GM19025 (cell line): ENCODE data around the gene FOXQ1.

ENCODE experiments used
- ATAC-seq: cut with Tn5 transposase; IDR thresholded peaks from one replicate; pipeline ENCODE4 v1.9.1; 2021; ENCODE audit warnings: mild to moderate bottlenecking, low read depth, moderate library complexity; ENCODE audit not compliant: unreplicated experiment

The FOXQ1 gene, protein sequence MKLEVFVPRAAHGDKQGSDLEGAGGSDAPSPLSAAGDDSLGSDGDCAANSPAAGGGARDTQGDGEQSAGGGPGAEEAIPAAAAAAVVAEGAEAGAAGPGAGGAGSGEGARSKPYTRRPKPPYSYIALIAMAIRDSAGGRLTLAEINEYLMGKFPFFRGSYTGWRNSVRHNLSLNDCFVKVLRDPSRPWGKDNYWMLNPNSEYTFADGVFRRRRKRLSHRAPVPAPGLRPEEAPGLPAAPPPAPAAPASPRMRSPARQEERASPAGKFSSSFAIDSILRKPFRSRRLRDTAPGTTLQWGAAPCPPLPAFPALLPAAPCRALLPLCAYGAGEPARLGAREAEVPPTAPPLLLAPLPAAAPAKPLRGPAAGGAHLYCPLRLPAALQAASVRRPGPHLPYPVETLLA

DNA sequence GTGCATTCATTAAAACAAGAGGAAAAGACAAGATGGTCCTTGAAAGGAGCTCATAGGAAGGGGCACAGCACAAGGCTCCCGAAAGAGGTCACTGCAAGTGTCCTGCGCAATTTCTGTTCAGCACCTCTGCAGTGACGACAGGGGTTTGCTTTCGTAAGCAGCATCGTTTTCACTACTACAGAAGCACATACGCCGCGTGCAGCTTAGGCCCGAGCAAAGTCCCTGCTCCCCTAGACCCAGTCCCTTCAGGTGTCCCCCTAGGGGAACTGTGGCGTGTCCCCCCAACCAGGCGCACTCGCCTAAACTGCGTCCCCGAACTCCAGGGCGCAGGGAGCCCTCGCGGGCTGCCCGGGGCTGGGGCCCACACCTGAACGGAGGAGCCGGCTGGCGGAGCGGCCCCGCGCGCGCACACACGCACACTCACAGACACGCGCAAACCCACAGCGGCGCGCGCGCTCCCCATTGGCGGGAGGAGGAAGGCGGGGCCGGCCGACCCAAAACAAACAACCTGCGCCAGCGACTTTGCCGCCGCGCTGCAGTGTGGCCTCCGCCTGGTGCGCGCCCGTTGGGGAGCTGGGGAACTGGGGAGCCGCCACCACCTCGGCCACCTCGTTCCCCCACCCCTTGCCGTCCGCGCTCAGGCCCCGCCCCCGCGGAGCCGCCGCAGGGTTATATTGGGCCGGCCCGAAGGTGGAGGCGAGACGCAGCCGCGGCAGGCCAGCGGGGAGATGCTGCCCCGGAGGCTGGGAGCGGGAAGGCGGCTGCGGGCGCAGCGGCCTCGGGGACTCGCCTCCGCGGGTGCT lies at the start of gene FOXQ1:
FOXQ1 (plus strand) TSS at position 699 of the 803 bp plus-strand sequence. CDS start 607 bp downstream, outside the sequence.
- no peak for ATAC-seq

DNA sequence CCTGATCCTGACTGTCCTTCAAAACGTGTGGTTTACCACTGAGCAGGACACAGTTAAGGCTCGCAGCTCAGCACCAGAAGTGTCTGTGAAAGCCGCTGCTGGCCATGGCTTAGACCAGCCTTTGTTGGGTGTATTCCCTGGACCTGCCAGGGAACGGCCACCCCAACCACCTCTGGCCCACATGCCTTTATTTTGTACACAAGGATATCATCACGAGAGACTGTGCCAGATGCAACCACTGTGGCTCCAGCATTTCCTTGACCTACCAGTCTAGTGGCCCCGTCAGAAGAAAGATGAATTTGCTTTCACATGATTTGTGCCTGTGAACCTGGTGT lies 49.2 kb upstream of the FOXQ1 start:
- ATAC-seq = no peak

DNA sequence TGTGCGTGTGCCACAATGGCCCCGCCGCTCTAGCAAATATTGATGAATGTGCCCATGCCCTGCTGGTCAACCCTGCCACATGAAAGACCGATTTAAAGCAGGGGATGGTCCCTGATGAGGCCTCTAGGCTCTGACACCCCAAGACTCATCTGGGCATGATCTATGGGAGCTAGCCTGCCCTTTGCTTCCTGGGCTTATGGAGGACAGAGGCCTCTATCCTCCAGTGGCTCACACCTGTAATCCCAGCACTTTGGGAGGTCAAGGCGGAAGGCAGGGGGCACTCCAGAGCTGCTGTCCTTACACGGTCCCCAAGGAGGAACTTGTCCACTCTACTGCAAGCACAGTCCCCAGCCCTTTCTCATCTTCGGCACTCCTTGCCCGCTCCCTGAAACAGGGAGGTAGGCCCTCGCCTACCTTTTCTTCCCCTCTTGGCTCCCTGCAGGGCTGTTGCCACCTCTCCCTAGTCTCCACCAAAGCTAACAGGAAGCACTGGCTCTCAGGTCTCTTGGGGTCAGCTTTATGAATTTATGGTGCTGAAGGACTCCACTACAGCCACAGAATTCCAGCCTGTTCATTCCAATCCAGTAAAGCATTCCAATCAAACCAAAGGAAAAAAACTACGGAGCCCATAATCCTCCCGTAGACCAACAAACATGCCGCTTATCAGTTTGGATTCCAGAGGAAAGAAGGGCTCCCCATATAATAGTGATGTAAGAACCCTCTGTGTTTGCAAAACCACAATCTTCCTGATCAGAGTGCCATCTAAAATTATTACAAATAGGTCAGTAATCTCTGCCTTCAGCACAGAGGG lies 48.7 kb upstream of the FOXQ1 start:
- ATAC-seq = no peak

DNA sequence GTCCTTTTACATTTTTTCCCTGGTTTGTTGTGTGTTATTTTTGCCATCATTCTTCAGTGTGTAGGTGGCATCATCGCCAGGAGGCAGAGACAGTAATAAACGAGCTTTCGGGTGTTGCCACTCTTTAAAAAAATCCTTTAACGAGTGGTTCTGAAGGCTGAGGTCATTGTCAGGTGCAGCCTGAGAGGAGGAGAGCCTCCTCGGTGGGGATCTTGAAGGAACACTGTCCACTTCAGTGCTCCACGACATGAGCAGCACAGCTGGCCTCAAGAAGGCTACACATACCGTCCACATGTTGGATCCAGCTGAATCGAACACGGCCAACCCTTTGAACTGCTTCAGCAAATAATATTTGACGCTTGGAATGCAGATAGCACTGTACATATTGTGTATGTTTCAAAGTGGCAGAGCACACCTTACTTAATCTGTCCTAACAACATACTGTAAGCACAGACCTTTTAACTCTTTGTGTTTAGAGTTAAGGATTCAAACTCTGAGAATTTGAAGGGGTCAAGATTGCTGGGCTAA lies 48.0 kb upstream of the FOXQ1 start:
- no peak for ATAC-seq

DNA sequence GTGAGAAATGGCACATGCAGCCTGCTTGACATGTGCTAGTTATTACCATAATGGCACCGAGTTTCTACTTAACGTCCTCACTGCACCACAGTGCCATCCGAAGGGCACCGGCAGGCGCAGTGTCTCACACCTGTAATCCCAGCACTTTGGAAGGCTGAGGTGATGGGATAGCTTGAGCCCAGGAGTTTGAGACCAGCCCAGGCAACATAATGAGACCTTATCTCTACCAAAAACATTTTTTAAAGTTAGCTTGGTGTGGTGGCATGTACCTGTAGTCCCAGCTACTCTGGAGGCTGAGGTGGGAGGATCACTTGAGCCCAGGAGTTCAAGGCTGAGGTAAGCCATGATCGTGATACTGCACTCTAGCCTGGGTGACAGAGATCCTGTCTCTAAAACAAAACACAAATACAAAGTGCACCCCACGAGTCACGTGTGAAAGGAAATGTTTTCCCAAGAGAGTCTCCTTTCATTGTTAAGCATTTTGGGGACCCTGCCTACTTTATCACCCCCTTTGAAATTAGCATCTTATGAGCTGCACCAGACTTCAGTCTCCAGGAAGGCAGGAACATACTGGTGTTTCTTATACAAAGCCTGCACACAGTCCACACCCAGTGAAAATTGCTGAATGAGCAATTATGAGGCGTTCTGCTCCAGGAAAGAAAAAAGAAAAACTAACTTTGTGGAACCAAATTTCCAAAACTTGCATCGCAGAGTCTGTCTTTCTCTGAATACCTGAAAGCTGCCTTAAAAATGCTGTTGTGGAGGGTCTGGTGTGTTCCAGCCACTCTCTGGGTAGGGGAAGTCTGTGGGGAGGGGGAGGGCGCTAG lies 47.1 kb upstream of the FOXQ1 start:
- ATAC-seq = no peak

DNA sequence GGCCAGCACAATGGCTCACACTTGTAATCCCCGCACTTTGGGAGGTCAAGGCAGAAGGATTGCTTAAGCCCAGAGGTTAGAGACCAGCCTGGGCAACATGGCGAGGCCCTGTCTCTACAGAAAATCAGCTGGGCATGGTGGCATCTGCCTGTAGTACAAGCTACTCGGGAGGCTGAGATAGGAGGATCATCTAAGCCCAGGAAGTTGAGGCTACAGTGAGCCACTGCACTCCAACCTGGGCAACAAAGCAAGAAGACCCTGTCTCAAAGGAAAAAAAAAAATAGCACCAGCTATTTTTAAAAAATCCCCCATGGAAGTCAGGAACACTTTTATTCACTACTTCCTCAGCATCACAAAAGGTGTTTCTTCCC lies 45.2 kb upstream of the FOXQ1 start:
- no peak for ATAC-seq

DNA sequence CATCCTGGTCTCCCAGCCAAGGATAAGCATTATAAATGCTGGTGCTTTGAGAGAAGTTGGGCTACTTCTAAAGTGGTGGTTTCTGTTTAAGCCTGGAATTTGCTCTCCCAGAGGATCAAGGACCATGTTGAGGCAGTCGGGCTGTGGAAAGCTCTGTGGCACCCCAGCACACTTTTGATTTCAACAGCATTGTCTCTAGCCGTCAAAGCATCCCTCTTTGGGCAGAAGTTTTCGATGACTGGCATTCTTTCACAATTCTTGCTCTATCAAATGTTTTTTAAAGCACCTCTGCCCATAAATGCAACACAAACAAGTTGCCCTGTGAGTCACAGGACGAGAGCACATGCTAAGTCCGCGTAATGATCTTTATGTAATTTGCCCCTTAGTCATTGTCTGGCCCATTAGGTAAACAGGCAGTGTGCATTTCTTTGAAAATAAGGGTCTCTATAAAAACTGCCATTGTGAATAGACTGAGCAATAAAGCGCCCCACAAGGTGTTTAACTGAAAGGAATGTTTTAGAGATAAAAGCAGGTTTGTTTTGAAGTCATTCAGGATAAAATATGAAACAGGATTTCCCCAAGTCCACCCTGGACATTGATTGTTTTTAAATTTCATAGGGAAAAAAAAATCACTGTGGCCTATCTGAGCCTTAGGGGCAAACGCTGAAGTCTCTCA lies 44.7 kb upstream of the FOXQ1 start:
- ATAC-seq = no peak

DNA sequence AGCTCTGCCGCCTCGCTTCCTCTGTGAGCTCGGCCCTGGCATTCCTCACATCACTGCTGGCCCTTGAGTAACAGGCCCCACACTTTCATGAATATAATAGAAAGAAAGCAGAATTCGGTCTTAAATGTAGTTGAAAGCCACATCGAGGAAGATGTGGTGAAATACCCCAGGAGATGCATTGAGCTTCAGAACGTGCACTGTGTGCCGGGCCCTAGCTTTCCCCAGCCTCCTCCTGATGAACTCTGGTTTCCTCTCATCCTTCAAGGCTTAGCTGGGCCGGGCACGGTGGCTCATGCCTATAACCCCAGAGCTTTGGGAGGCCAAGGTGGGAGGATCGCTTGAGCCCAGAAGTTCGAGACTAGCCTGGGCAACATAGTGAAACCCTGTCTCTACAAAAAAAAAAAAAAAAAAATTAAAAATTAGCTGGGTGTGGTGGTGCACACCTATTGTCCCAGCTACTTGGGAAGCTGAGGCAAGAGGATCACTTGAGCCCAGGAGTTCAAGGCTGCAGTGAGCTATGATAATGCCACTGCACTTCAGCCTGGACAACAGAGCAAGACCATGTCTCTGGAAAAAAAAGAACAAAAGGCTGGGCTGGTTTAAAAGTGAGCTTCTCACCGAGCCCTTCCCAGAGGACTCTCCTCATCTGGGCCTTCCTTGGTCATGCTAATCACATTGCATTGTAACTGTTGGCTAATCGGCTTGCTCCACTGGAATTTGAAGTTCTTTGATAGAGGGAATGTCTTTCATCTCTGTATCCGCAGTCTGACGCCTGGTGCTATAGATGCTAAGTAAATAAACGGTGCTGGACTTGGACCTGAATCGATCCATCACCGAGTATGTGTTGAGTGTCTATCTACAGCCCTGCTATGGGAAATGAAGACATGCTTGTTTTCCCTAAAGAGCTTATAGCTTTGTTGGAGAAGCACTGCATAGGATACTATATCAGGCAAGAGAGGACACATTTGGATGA lies 43.8 kb upstream of the FOXQ1 start:
- ATAC-seq = no peak

DNA sequence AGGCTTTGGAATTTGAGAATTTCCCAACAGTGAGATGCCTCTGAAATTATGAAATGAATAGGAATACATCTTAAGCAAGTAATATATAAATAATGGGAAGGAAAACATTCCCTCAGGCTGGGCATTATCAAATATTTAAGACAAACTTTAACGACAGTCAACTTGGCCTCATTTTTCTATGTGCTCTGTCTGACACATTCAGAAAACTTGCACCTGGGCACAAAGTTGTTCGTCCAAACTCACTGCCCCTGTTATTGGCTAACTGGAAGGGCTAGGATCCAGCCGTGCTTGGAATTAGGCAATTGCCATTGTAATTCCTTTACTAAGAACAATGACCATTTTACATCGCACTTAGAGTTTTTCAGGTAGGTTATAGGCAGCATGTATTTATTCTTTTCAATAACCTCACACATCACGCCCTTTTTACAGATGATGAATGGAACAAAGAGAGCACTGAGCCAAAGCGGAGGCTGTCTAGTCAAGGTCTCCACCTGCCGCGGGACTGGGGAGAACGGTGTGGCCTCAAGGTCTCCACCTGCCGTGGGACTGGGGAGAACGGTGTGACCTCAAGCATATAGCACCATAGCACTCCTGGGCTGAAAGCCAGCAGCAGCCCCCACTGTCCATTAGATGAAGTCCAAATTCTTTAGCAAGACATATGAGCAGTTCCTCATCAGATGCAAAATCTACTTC lies 40.7 kb upstream of the FOXQ1 start:
- no peak for ATAC-seq

DNA sequence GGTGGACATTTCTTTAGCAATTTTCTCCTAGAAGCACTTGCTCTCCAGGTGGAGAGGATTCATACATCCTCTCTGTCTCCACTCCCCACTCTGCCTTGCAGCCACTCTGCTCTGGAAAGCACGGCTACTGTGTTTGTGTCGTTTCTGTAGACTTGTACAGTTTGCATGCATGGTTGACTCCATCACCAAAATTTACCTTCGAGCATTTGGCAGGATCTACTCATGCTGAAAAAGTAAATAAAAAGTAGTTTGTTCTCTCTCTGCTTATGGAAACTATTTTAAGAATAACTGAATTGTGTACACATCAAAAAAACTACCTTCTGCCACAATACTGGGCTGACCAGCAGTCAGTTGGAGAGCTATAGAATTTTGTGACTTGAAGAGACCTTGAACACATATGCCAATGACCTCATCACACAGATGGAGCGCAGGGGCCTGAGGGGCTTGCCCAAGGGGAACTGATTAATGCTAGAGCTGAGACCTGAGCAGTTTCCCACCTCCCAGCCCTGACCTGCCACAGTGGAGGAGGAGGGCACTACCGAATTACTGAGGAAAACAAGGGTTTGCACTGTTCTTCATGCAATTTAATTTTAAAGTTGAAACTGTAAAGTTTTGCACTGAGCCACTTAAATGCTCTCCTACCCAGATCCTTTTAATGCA lies 33.7 kb upstream of the FOXQ1 start:
- no peak for ATAC-seq

DNA sequence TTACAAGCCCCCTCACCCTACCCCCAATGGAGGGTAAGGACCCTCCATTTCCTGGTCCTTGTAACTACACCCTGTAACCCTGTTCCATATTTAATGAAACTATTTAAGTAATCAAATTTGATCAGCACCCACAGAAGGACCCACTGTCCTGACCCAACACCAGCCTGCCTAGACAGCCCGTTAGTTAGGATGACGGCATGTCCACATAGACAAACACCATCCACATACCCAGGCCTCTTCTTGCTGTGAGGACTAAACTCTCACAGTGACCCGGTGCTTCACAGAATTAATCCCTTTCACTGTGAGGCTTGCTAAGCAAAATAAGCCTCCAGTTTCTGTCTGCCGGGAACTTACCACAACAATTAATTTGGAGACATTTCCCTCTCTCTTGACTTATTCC lies 32.8 kb upstream of the FOXQ1 start:
- no peak for ATAC-seq

DNA sequence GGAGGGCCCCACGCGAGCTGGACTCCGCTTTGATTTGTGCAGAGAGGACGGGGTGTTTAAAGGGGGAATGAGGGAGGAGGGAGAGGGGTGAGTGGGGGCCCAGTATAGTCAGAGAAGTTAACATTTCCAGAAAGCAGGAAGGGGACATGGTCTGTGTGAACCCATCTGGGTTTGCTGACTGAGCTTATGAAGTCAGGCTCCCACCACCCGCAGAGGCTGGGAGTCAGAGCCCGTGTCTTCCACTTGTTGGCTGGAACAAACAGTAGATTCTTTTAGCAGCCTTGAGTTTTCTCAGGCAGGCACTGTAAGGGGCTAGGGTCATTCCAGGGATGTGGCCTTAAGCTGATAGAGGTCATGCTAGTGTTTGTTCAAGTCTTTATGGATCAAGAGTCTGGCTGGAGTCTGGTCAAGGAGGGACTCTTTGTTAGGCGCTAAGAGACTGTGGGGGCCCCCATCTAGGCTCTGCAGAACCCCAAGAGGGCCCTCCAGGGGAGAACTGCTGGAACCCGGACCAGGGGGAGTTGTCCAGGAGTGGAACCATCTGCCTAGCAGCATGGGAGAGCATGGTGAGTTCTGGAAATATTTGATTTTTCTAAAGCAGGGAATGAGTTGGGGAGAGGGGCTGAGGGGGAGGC lies 31.1 kb upstream of the FOXQ1 start:
- ATAC-seq = no peak

DNA sequence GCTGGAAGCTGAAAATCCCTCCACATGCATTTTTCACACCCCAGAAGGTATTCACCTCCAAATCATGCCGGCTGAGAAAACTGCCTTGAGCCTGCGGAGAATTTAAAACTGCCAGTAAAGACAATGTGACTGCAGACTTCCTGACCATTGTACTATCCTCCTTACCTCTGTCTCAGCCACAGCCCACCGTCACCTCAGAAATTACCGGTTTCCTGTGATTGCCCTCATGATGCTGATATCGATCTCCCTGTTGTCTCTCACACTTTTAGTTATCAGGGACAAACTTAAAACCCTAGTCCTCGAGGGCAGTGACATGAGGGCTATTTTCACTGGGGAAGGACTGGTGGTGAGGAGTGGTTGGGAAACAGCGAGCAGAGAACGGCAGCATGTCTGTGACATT lies 30.2 kb upstream of the FOXQ1 start:
- no peak for ATAC-seq

DNA sequence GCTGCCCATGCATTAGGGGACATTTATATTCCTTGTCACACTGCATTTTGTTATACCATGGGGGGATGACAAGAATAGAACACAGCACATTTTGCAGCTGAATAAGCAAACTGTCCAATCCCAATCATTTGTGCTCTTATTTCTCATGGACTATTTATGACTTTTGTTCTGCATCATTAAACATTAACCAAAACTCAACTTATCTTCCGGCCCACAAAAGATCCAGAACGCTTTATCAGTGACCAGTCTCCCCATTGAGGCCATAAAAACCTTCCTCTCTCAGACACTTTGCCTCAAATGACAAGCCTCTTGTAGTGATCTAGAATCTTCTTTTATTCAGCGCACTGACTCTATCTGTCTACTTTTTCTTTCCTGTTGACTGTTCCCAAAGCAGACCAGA lies 28.4 kb upstream of the FOXQ1 start:
- ATAC-seq = no peak

DNA sequence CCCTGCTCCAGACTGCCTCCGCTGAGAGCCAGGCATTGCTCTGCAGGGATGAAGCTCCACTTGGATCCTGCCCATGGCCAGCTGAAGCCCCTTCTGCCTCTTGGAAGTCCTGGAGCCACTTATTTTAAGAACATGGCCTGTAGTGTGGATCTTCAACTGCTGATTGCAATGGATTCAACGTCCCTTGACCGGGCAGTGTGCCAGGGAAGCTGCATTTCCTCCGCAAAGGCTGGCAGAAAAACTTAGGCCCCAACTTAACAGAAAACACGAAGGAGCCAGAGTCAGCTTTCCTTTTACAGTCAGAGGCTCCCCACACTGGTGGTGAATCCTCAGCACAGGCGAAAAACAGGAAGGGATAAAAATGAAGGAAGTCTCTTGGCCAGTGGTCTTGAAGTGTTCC lies 26.3 kb upstream of the FOXQ1 start:
- ATAC-seq = no peak

DNA sequence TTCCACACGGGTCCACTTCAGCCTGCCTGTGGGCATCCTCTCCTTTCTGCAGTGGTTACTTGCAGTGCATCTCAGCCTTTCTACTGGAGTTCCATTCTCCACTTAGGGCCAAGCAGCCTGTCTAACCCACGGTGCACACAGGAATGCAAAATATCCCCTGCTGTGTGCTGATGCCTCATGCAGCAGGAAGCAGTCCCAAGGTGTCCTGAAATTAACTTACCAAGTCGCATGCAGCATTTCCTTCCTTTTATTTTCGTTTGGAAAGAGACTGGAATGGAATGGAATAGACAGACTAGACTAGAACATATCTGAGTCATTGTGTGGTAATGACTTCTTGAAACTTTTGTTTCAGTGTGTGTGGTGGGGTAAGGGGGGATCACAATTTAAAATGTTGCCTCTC lies 25.9 kb upstream of the FOXQ1 start:
- no peak for ATAC-seq

DNA sequence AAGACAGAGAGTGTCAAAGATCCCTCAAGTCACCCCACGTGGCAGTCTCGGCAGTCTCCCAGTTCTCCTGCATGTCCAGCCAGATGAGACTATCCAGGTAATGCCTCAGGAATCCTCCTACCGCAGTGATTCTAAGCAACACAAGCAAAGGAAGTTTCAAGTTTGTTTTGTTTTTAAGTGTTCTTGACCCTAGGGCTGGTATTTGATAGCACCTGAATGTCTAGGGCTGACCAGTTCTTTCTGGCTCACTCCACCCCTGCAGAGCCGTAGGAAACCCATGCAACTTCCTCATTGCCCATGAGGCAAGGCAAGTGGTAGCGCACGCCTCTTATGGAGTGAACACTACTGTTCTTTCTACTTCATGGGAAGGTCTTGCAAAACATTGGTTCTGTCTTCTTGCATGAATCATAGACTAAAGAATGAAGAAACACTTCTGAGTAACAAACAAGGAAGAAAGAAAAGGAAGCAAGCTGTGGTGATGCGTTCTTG lies 24.8 kb upstream of the FOXQ1 start:
- no peak for ATAC-seq
